ENCODE results near the gene RASGRF1.

RASGRF1 gene, protein sequence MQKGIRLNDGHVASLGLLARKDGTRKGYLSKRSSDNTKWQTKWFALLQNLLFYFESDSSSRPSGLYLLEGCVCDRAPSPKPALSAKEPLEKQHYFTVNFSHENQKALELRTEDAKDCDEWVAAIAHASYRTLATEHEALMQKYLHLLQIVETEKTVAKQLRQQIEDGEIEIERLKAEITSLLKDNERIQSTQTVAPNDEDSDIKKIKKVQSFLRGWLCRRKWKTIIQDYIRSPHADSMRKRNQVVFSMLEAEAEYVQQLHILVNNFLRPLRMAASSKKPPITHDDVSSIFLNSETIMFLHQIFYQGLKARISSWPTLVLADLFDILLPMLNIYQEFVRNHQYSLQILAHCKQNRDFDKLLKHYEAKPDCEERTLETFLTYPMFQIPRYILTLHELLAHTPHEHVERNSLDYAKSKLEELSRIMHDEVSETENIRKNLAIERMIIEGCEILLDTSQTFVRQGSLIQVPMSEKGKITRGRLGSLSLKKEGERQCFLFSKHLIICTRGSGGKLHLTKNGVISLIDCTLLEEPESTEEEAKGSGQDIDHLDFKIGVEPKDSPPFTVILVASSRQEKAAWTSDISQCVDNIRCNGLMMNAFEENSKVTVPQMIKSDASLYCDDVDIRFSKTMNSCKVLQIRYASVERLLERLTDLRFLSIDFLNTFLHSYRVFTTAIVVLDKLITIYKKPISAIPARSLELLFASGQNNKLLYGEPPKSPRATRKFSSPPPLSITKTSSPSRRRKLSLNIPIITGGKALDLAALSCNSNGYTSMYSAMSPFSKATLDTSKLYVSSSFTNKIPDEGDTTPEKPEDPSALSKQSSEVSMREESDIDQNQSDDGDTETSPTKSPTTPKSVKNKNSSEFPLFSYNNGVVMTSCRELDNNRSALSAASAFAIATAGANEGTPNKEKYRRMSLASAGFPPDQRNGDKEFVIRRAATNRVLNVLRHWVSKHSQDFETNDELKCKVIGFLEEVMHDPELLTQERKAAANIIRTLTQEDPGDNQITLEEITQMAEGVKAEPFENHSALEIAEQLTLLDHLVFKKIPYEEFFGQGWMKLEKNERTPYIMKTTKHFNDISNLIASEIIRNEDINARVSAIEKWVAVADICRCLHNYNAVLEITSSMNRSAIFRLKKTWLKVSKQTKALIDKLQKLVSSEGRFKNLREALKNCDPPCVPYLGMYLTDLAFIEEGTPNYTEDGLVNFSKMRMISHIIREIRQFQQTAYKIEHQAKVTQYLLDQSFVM (N-terminal part only)

DNA sequence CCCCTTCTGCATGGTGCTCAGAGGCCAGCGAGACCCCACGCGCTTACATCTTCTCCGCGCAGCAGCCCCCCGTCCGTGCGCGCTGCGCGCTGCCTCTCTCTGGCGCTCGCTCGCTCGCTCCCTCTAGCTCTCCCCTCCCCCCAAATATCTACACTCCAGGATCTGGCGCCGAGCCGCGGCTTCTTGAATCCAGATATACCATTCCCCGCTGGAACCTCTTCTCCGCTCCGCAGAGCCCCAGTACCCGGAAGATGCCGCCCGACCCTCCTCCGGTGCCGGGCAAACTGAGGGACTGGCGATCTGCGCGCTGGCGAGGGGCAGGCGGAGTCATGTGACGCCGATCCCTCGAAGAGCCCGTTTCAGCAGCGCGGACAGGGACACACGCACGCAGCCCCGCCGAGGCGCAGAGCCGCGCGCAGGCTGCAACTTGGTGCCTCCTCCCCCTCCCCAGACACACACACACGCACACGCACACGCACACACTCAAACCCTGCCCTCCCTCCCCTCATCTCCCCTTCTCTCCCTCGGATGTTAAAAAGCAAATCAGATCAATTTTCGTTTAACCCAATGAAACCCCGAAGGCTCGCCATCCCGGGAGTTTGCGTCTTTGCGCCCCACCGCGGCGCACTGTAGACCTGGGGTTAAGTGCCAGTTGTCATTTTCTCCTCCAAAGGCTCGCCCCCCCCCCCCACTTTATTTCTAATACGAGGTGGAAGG, at the start of gene RASGRF1:
TSS of gene RASGRF1 (minus strand) at position 294 of the 717 bp plus-strand sequence. CDS start at position 12, 282 bp downstream.
- no peak within 1 kb of the TSS; the same call in 1 of the 2 replicates for H3K4me3 ChIP-seq (replicated peaks; ENCODE audit: low read depth, low read length)
- peak; percentile 22 for DNase-seq (ENCODE audit: extremely low read depth, insufficient read length)
- TF ChIP-seq, protein P1, sequence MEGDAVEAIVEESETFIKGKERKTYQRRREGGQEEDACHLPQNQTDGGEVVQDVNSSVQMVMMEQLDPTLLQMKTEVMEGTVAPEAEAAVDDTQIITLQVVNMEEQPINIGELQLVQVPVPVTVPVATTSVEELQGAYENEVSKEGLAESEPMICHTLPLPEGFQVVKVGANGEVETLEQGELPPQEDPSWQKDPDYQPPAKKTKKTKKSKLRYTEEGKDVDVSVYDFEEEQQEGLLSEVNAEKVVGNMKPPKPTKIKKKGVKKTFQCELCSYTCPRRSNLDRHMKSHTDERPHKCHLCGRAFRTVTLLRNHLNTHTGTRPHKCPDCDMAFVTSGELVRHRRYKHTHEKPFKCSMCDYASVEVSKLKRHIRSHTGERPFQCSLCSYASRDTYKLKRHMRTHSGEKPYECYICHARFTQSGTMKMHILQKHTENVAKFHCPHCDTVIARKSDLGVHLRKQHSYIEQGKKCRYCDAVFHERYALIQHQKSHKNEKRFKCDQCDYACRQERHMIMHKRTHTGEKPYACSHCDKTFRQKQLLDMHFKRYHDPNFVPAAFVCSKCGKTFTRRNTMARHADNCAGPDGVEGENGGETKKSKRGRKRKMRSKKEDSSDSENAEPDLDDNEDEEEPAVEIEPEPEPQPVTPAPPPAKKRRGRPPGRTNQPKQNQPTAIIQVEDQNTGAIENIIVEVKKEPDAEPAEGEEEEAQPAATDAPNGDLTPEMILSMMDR (IDR thresholded peaks at IDR 0.05; ENCODE audit: insufficient read depth, low read length, poor library complexity, severe bottlenecking) = no peak
- H3K36me3 ChIP-seq (ENCODE audit: control insufficient read depth, insufficient read depth, low read length) = no peaks in the 10 kb centered on the region
- H3K27me3 ChIP-seq (replicated peaks; ENCODE audit: control insufficient read depth, insufficient read depth, low read length) = peaks cover 2% of the 10 kb centered on the region

DNA sequence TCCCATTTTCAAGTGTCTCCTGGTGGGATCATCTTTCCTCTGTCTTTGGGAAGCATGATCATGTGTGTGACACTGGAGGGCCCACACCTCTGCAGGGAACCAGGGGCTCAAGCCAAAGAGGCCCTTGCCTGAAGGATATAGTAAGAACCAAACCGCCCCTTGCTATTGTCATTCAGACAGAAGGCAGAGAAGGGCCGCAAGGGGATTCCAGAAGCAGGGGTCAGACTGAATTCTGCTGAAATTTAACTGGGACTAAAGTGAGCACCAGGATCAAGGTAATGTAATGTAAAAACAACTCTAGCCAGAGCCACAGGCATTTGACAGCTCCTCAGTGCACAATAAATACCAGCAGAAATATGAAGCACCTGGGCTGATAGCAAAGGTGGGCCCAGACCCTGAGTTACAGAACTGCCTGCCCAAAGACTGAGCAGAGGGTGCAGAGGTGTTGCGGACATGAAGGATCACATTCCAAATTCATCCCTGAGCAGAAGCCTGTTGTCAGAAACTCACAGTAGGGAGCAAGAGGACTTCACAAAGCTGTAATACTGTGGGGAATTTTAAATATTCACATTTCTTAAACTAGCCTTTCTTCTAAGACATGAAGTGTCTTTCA, 46.0 kb upstream of the RASGRF1 start:
- DNase-seq (ENCODE audit: extremely low read depth, insufficient read length) = no peak
- Histone ChIP-seq H3K27me3 (replicated peaks; ENCODE audit: control insufficient read depth, insufficient read depth, low read length) (no peaks in the 10 kb centered on the region; the same call in none of the 2 replicates), H3K4me3 (replicated peaks; ENCODE audit: low read depth, low read length) (no peak overlapping the region), H3K36me3 (ENCODE audit: control insufficient read depth, insufficient read depth, low read length) (no peaks in the 10 kb centered on the region)
- TF ChIP-seq, protein P1 (IDR thresholded peaks at IDR 0.05; ENCODE audit: insufficient read depth, low read length, poor library complexity, severe bottlenecking) = no peak

DNA sequence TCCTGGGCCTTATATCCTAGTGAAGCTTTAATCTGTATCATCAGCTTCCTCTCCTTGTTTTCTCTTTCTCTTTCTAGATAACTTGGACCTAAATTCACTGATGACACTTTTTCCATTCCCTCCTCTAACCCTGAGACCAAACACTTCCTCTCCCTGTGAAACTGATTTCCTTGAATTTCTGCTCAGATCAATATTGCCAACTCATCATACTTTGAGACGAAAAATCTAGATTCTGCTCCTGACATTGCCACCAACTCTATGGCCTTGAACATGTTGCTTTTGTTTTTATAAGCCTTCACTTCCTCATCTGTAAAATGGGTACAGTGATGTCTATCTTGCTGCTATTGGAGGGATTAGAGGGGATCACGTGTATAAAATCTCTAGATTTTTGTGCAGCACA, 42.7 kb upstream of the RASGRF1 start:
- DNase-seq (ENCODE audit: extremely low read depth, insufficient read length) = no peak
- Histone ChIP-seq H3K27me3 (replicated peaks; ENCODE audit: control insufficient read depth, insufficient read depth, low read length) (no peaks in the 10 kb centered on the region; the same call in none of the 2 replicates), H3K36me3 (ENCODE audit: control insufficient read depth, insufficient read depth, low read length) (no peaks in the 10 kb centered on the region), H3K4me3 (replicated peaks; ENCODE audit: low read depth, low read length) (no peak overlapping the region)
- TF ChIP-seq, protein P1 (IDR thresholded peaks at IDR 0.05; ENCODE audit: insufficient read depth, low read length, poor library complexity, severe bottlenecking) = no peak

DNA sequence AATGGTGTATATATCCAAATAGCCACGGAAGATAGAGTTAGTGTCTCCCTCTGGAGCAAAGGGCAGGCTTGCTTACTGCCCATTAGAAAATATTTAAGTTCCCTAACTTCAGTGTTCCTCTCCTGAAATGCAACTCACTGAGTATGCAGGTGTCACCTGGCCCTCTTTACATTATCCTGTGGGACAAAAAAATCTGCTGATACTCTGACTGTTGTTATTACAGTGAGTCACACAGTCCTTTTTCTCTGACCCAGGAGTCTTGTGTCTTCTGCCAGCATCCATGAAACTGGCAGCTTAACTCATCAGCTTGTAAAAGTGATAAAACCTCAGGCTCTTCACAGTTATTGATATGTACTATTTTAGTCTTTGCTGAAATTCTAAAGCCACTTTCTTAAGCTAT, 42.2 kb upstream of the RASGRF1 start:
- no peak for DNase-seq (ENCODE audit: extremely low read depth, insufficient read length)
- TF ChIP-seq, protein P1 (IDR thresholded peaks at IDR 0.05; ENCODE audit: insufficient read depth, low read length, poor library complexity, severe bottlenecking) = no peak
- H3K36me3 ChIP-seq (ENCODE audit: control insufficient read depth, insufficient read depth, low read length) = no peaks in the 10 kb centered on the region
- H3K4me3 ChIP-seq (replicated peaks; ENCODE audit: low read depth, low read length) = no peak overlapping the region
- H3K27me3 ChIP-seq (replicated peaks; ENCODE audit: control insufficient read depth, insufficient read depth, low read length) = no peaks in the 10 kb centered on the region; the same call in none of the 2 replicates
